Heart right ventricle (tissue), 16 donors: Measurements from ENCODE around the gene ILDR2. TPM values are rescaled to one million over a fixed set of nuclear protein-coding genes. Genes with fewer than 3 reads are reported as not detected.

Experiments
- ATAC-seq, 8 donors: fragments of 200-7000 bp; cut with Tn5 transposase; one replicate each; pipeline ENCODE4 v1.9.1; 2020; ENCODE audit warnings: mild to moderate bottlenecking in 8 of 8, moderate library complexity in 8 of 8, moderate number of reproducible peaks in 1 of 8
- DNase-seq, 2 donors: peaks; one replicate each; pipeline ENCODE4 v3.0.0-alpha.2; 2020
- H3K27ac ChIP-seq, 10 donors: fragments of 200-600 bp; sonication (generic) in 2 of 10; one replicate each; pipeline versions ENCODE4 v1.5.0 to v1.8.0; 2020 to 2022; ENCODE audit warnings: mild to moderate bottlenecking in 3 of 10
- H3K27me3 ChIP-seq, 7 donors: fragments of 200-600 bp; one replicate each; pipeline ENCODE4 v1.8.0; 2021 to 2022; ENCODE audit warnings: mild to moderate bottlenecking in 2 of 7
- H3K36me3 ChIP-seq, 9 donors: fragments of 200-600 bp; sonication (generic) in 1 of 9; one replicate each; pipeline versions ENCODE4 v1.5.0 to v1.8.0; 2020 to 2022; ENCODE audit warnings: mild to moderate bottlenecking in 2 of 9
- H3K4me1 ChIP-seq, 9 donors: fragments of 200-600 bp; sonication (generic) in 1 of 9; one replicate each; pipeline versions ENCODE4 v1.5.0 to v1.8.0; 2020 to 2022; ENCODE audit warnings: mild to moderate bottlenecking in 4 of 9
- H3K4me3 ChIP-seq, 10 donors: fragments of 200-600 bp; sonication (generic) in 2 of 10; one replicate each; pipeline versions ENCODE4 v1.5.0 to v1.8.0; 2020 to 2022; ENCODE audit warnings: mild to moderate bottlenecking in 7 of 10, moderate library complexity in 2 of 10
- H3K9me3 ChIP-seq, 11 donors: fragments of 200-600 bp in 10 of 11; sonication (generic) in 2 of 11; one replicate each; pipeline versions ENCODE4 v1.5.0 to v1.8.0; 2013 to 2022; ENCODE audit warnings: mild to moderate bottlenecking in 2 of 11, control low read depth in 1 of 11, moderate library complexity in 1 of 11
- CTCF ChIP-seq, 9 donors: fragments of 200-600 bp; sonication (generic) in 2 of 9; IDR thresholded peaks; one replicate each; pipeline versions ENCODE4 v1.5.0 to v1.8.0; 2021 to 2022; ENCODE audit warnings: antibody characterized with exemption in 9 of 9, mild to moderate bottlenecking in 5 of 9, moderate library complexity in 1 of 9
- WGBS, 2 donors: extraction: QIAGEN DNeasy Blood & Tissue Kit; methylation state at CpG; one replicate each; pipeline ENCODE4 v1.1.7; 2013; ENCODE audit warnings: inconsistent platforms in 1 of 2; 5-methylcytosine and 5-hydroxymethylcytosine counted together
- intact Hi-C, 10 donors: fragments of 100-400 bp; cut with DNase I; formaldehyde crosslinking; loops; one replicate each; pipeline versions ENCODE4 v1.11.1 to v1.14.2; 2022
- polyA plus RNA-seq, 2 donors: library from polyadenylated mRNA; stranded (reverse); fragments of 200-250 nt; gene quantifications; one replicate each; pipeline ENCODE4 v1.2.3, GENCODE V29; 2013
- total RNA-seq, 10 donors: library from RNA; stranded (reverse); fragmentation: NEBNext Ultra II Directional in 3 of 10; extraction: Animal tissue kit (Norgen Biotek cat#: 25700) in 3 of 10; gene quantifications; one replicate each; pipeline versions ENCODE4 v1.2.1 to v1.2.4, GENCODE V29; 2021 to 2023
- donor health status: Arrhythmogenic right ventricular cardiomyopathy.
- donor health status: ischemic (EF 13 %, LVEDD 7.1; RV severe dilation, severe dysfunction).
- donor health status: healthy with polysubstance abuse.
- donor health status: DM: no; HTN: yes; CAD: no.
- donor health status: DM: no; HTN: no; CAD: no.
- donor health status: ischemic (EF 25% LVEDD 6.9; RV normal size, moderate dysfunction).
- donor health status: ischemic (EF 25% LVEDD 5.7; RV mildly dilated, moderate dysfunction).
- donor health status: healthy.
- donor health status: DM: yes; HTN: yes; CAD: no.
- donor health status: Ischemic cardiomyopathy.
- donor health status: ischemic (EF 35%, LVEDD 5.7; RV mildly dilated, moderate dysfunction).
- donor health status: nonischemic (EF 11% LVEDD 7.7; RV severe dilation, severe dysfunction).
- donor health status: DM: yes; HTN: yes; CAD: no.
- donor health status: PGD.
- donor health status: ischemic (EF 29% LVEDD 5.4; RV normal size, mild dysfunction).
- donor health status: nonischemic (EF 23%, LVEDD 6.1; RV moderate dilation, normal function).

The ILDR2 gene
- total and polyA plus RNA-seq, 12 donors = 0.29 to 12.6 (median 4.9) TPM

- no peak overlapping the region for H3K4me3 ChIP-seq
- intact Hi-C loops = no loop called here
- peaks cover 0 to 15% (median 0%) of the 10 kb centered on the region in 9 donors for H3K4me1 ChIP-seq
- H3K36me3 ChIP-seq = no peaks in the 10 kb centered on the region
- TF ChIP-seq CTCF (IDR thresholded peaks at IDR 0.05) = no peak
- DNase-seq (no peak), ATAC-seq (no peak)
- H3K9me3 ChIP-seq = peaks cover 0 to 12% (median 0%) of the 10 kb centered on the region in 11 donors
- no peaks in the 10 kb centered on the region for H3K27me3 ChIP-seq
- H3K27ac ChIP-seq = no peak overlapping the region
Observed at GRCh38 chr1:166899769-166900168, 75.6 kb downstream of the ILDR2 start.

- H3K27ac ChIP-seq = no peak overlapping the region
- intact Hi-C loops = no loop called here
- TF ChIP-seq CTCF (IDR thresholded peaks at IDR 0.05) = no peak
- DNase-seq = no peak
- H3K9me3 ChIP-seq = peaks cover 0 to 12% (median 0%) of the 10 kb centered on the region in 11 donors
- WGBS, 2 donors = 61 to 64% methylated on average over 4 of the region's 4 CpGs
- H3K36me3 ChIP-seq = no peaks in the 10 kb centered on the region
- ATAC-seq = no peak
- no peaks in the 10 kb centered on the region for H3K27me3 ChIP-seq
- H3K4me3 ChIP-seq = no peak overlapping the region
- peaks cover 0 to 4% (median 0%) of the 10 kb centered on the region in 9 donors for H3K4me1 ChIP-seq
Observed at GRCh38 chr1:166895766-166896165, 79.6 kb downstream of the ILDR2 start.

GRCh38 chr1:166889776-166890175 is 85.6 kb downstream of the ILDR2 start:
- no peaks in the 10 kb centered on the region for H3K4me1 ChIP-seq
- no peaks in the 10 kb centered on the region for H3K9me3 ChIP-seq
- peaks cover 0 to 15% (median 8%) of the 10 kb centered on the region in 7 donors for H3K27me3 ChIP-seq
- H3K4me3 ChIP-seq = no peak overlapping the region
- ATAC-seq = no peak
- no peaks in the 10 kb centered on the region for H3K36me3 ChIP-seq
- no peak for TF ChIP-seq CTCF (IDR thresholded peaks at IDR 0.05)
- DNase-seq = no peak
- no peak overlapping the region for H3K27ac ChIP-seq
- intact Hi-C loops = loop anchor here in 1 of 10 donors (5.0 kb wide), 1 partner anchor 168 kb away; no protein-coding TSS in a partner anchor

GRCh38 chr1:166888373-166889111 is 86.8 kb downstream of the ILDR2 start:
- intact Hi-C loops = loop anchor here in 1 of 10 donors (5.0 kb wide), 1 partner anchor 169 kb away; no protein-coding TSS in a partner anchor
- no peak overlapping the region for H3K27ac ChIP-seq
- H3K9me3 ChIP-seq = no peaks in the 10 kb centered on the region
- peaks cover 0 to 10% (median 6%) of the 10 kb centered on the region in 9 donors for H3K4me1 ChIP-seq
- H3K4me3 ChIP-seq = no peak overlapping the region
- DNase-seq = no peak
- no peaks in the 10 kb centered on the region for H3K36me3 ChIP-seq
- TF ChIP-seq CTCF (IDR thresholded peaks at IDR 0.05) = no peak
- peaks cover 0 to 27% (median 20%) of the 10 kb centered on the region in 7 donors for H3K27me3 ChIP-seq
- no peak for ATAC-seq
- WGBS, 2 donors = 83 to 89% methylated on average over 4 of the region's 4 CpGs
